SKM-1 treated with dmso at 0.1 percent for 144 hours (cell line): ENCODE data around the gene CERS4.
"Not testable (repeated sequence)": the region's sequence is repeated elsewhere in the genome, so short reads cannot be mapped to it uniquely, and the experiment has no call there.

ENCODE experiments used
- DNase-seq: peaks from one replicate; lab custom pipeline; 2025; ENCODE audit not compliant: unreplicated experiment; lab: John Stamatoyannopoulos, UW

Gene CERS4

GRCh38 chr19:8209462-8210378 is 550 bp downstream of the CERS4 start:
- DNase-seq, result no peak

GRCh38 chr19:8210421-8211101 is 1.4 kb downstream of the CERS4 start:
- no peak for DNase-seq

GRCh38 chr19:8212212-8212611 is 3.0 kb downstream of the CERS4 start:
- DNase-seq, result no peak

GRCh38 chr19:8212916-8213315 is 3.7 kb downstream of the CERS4 start:
- DNase-seq, result no peak

GRCh38 chr19:8213827-8214672 is 4.9 kb downstream of the CERS4 start:
- no peak for DNase-seq

GRCh38 chr19:8214802-8215201 is 5.6 kb downstream of the CERS4 start:
- peak; percentile 67 for DNase-seq

GRCh38 chr19:8215783-8216182 is 6.6 kb downstream of the CERS4 start:
- DNase-seq, result no peak

GRCh38 chr19:8216357-8216756 is 7.2 kb downstream of the CERS4 start:
- no peak for DNase-seq

- not testable (repeated sequence) for DNase-seq
These were observed 9.0 kb downstream of the CERS4 start for GRCh38 chr19:8218127-8218526.

- no peak for DNase-seq
These were observed 11.3 kb downstream of the CERS4 start for GRCh38 chr19:8220481-8220880.

GRCh38 chr19:8221161-8221560 is 12.0 kb downstream of the CERS4 start:
- DNase-seq, result no peak

GRCh38 chr19:8223442-8223841 is 14.3 kb downstream of the CERS4 start:
- not testable (repeated sequence) for DNase-seq

GRCh38 chr19:8224394-8225145 is 15.4 kb downstream of the CERS4 start:
- DNase-seq, result no peak

GRCh38 chr19:8231073-8231604 is 22.0 kb downstream of the CERS4 start:
- no peak for DNase-seq

- DNase-seq, result no peak
These were observed 24.2 kb downstream of the CERS4 start for GRCh38 chr19:8233370-8233769.

GRCh38 chr19:8237026-8237425 is 27.9 kb downstream of the CERS4 start:
- DNase-seq, result no peak

- no peak for DNase-seq
These were observed 29.1 kb downstream of the CERS4 start for GRCh38 chr19:8238251-8238650.

GRCh38 chr19:8239528-8240273 is 30.5 kb downstream of the CERS4 start:
- DNase-seq, result no peak
